SJSA1 (cell line): ENCODE results near the gene ZNF718. TPM values are rescaled to one million over a fixed set of nuclear protein-coding genes. Genes with fewer than 3 reads are reported as not detected.
"Not testable (repeated sequence)": the region's sequence is repeated elsewhere in the genome, so short reads cannot be mapped to it uniquely, and the experiment has no call there.

Experiments
- DNase-seq, 2 experiments: peaks; one replicate each; pipeline ENCODE4 v3.0.0-alpha.2; 2015 to 2020; ENCODE audit warnings: low spot score in 2 of 2, low read depth in 1 of 2
- H3K27ac ChIP-seq: fragments of 250-450 bp; sonication (Bioruptor Pico); 2 replicates; pipeline ENCODE4 v1.5.1; 2020; ENCODE audit warnings: mild to moderate bottlenecking, moderate library complexity
- H3K27me3 ChIP-seq: fragments of 250-450 bp; sonication (Bioruptor Pico); replicated peaks from 2 replicates; pipeline ENCODE4 v1.5.1; 2020; ENCODE audit warnings: mild to moderate bottlenecking, moderate library complexity
- H3K36me3 ChIP-seq: fragments of 250-450 bp; sonication (Bioruptor Pico); 2 replicates; pipeline ENCODE4 v1.5.1; 2020; ENCODE audit warnings: mild to moderate bottlenecking
- H3K4me1 ChIP-seq: fragments of 250-450 bp; sonication (Bioruptor Pico); replicated peaks from 2 replicates; pipeline ENCODE4 v1.6.1; 2021; ENCODE audit warnings: mild to moderate bottlenecking
- H3K4me3 ChIP-seq: fragments of 250-450 bp; sonication (Bioruptor Pico); 2 replicates; pipeline ENCODE4 v1.5.1; 2020; ENCODE audit warnings: mild to moderate bottlenecking
- H3K9me3 ChIP-seq: fragments of 250-450 bp; sonication (Bioruptor Pico); replicated peaks from 2 replicates; pipeline ENCODE4 v1.5.1; 2020; ENCODE audit warnings: mild to moderate bottlenecking
- total RNA-seq: library from RNA; depleted of rRNA; stranded (reverse); fragments of >200 nt; shearing (Covaris generic); gene quantifications from 2 replicates; pipeline ENCODE4 v1.2.3, GENCODE V29; 2014

Gene ZNF718
- total RNA-seq, 1 experiment from 2014 or later, result 0.05 TPM

GRCh38 chr4:182225-182624 lies 57.9 kb downstream of the ZNF718 start:
- not testable (repeated sequence) for H3K4me3 ChIP-seq, H3K9me3 ChIP-seq, DNase-seq, H3K27ac ChIP-seq, H3K36me3 ChIP-seq, H3K4me1 ChIP-seq, H3K27me3 ChIP-seq

- H3K4me3 ChIP-seq, result no peak overlapping the region
- no peaks in the 10 kb centered on the region for H3K36me3 ChIP-seq
- no peak for DNase-seq
- 0 out of 2 replicates have a peak, but pooled peaks cover 3% of the 10 kb centered on the region for H3K9me3 ChIP-seq
- no peaks in the 10 kb centered on the region for H3K4me1 ChIP-seq
- no peak overlapping the region for H3K27ac ChIP-seq
- H3K27me3 ChIP-seq, result no peaks in the 10 kb centered on the region
Measured at GRCh38 chr4:188091-188490, 63.8 kb downstream of the ZNF718 start.

- H3K27me3 ChIP-seq, H3K9me3 ChIP-seq, H3K27ac ChIP-seq: not testable (repeated sequence)
Measured at GRCh38 chr4:195159-195558, 70.9 kb downstream of the ZNF718 start.

GRCh38 chr4:200936-201335 lies 76.6 kb downstream of the ZNF718 start:
- H3K4me3 ChIP-seq, result no peak overlapping the region
- DNase-seq, result no peak
- no peak overlapping the region for H3K27ac ChIP-seq
- H3K4me1 ChIP-seq, result no peaks in the 10 kb centered on the region
- no peaks in the 10 kb centered on the region for H3K27me3 ChIP-seq
- no peaks in the 10 kb centered on the region for H3K9me3 ChIP-seq
- no peaks in the 10 kb centered on the region for H3K36me3 ChIP-seq

More at GRCh38 chr4:195159-195558, 70.9 kb downstream of the ZNF718 start:
- not testable (repeated sequence) for H3K4me3 ChIP-seq, H3K36me3 ChIP-seq, DNase-seq, H3K4me1 ChIP-seq

GRCh38 chr4:202822-203221 lies 78.5 kb downstream of the ZNF718 start:
- not testable (repeated sequence) for H3K9me3 ChIP-seq, H3K4me1 ChIP-seq, H3K27ac ChIP-seq, H3K27me3 ChIP-seq, H3K36me3 ChIP-seq, DNase-seq, H3K4me3 ChIP-seq

GRCh38 chr4:205097-205756 lies 80.9 kb downstream of the ZNF718 start:
- H3K36me3 ChIP-seq, result no peaks in the 10 kb centered on the region
- no peaks in the 10 kb centered on the region for H3K9me3 ChIP-seq
- DNase-seq, result no peak
- H3K27ac ChIP-seq, result no peak overlapping the region
- no peak overlapping the region for H3K4me3 ChIP-seq
- no peaks in the 10 kb centered on the region for H3K27me3 ChIP-seq
- no peaks in the 10 kb centered on the region for H3K4me1 ChIP-seq

GRCh38 chr4:206054-206453 lies 81.8 kb downstream of the ZNF718 start:
- H3K4me1 ChIP-seq, result no peaks in the 10 kb centered on the region
- H3K36me3 ChIP-seq, result no peaks in the 10 kb centered on the region
- H3K27me3 ChIP-seq, result no peaks in the 10 kb centered on the region
- no peak overlapping the region for H3K27ac ChIP-seq
- H3K9me3 ChIP-seq, result no peaks in the 10 kb centered on the region
- H3K4me3 ChIP-seq, result no peak overlapping the region
- no peak for DNase-seq

- H3K36me3 ChIP-seq, H3K9me3 ChIP-seq, H3K27ac ChIP-seq, H3K27me3 ChIP-seq, H3K4me3 ChIP-seq, H3K4me1 ChIP-seq, DNase-seq: not testable (repeated sequence)
Measured at GRCh38 chr4:208416-209096, 84.3 kb downstream of the ZNF718 start.

- H3K27me3 ChIP-seq, result no peaks in the 10 kb centered on the region
- no peak for DNase-seq
Measured at GRCh38 chr4:211033-211511, 86.8 kb downstream of the ZNF718 start.

GRCh38 chr4:212438-213188 lies 88.3 kb downstream of the ZNF718 start:
- no peak for DNase-seq
- Histone ChIP-seq H3K27ac (no peak overlapping the region), H3K4me1 (no peaks in the 10 kb centered on the region)

More at GRCh38 chr4:211033-211511, 86.8 kb downstream of the ZNF718 start:
- no peaks in the 10 kb centered on the region for H3K36me3 ChIP-seq
- no peak overlapping the region for H3K27ac ChIP-seq
- no peaks in the 10 kb centered on the region for H3K4me1 ChIP-seq
- no peak overlapping the region for H3K4me3 ChIP-seq
- H3K9me3 ChIP-seq, result no peaks in the 10 kb centered on the region

GRCh38 chr4:213189-213535 lies 88.9 kb downstream of the ZNF718 start:
- not testable (repeated sequence) for H3K4me3 ChIP-seq, H3K27ac ChIP-seq, H3K4me1 ChIP-seq, H3K27me3 ChIP-seq, H3K36me3 ChIP-seq, DNase-seq, H3K9me3 ChIP-seq

More at GRCh38 chr4:212438-213188, 88.3 kb downstream of the ZNF718 start:
- Histone ChIP-seq H3K9me3 (no peaks in the 10 kb centered on the region), H3K27me3 (no peaks in the 10 kb centered on the region), H3K36me3 (no peaks in the 10 kb centered on the region), H3K4me3 (no peak overlapping the region)
